Measurements from ENCODE around the gene CPEB4.

CPEB4 gene

DNA sequence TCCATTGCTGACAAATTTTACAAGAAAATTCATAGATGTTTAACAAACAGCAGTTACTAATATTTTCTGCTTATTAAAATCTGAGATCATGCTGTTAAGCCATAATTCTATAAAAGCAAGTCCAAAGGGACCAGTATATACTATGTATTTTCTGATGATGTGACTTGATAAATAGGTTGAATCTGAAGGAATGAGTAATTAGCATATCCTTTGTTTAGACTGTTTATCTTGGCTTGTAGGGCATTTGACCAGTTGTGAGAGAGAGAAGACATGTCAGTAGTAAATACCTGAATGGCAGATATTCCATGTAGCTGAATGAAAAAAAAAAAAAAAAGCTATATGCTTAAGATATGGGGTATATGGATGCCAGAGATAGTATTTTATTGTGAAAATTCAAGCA lies 14.6 kb downstream of the CPEB4 start:
- TF ChIP-seq POLR2AphosphoS5 (IDR thresholded peaks at IDR 0.05; ENCODE audit: low read depth) = no peak
- TF ChIP-seq, protein P1, sequence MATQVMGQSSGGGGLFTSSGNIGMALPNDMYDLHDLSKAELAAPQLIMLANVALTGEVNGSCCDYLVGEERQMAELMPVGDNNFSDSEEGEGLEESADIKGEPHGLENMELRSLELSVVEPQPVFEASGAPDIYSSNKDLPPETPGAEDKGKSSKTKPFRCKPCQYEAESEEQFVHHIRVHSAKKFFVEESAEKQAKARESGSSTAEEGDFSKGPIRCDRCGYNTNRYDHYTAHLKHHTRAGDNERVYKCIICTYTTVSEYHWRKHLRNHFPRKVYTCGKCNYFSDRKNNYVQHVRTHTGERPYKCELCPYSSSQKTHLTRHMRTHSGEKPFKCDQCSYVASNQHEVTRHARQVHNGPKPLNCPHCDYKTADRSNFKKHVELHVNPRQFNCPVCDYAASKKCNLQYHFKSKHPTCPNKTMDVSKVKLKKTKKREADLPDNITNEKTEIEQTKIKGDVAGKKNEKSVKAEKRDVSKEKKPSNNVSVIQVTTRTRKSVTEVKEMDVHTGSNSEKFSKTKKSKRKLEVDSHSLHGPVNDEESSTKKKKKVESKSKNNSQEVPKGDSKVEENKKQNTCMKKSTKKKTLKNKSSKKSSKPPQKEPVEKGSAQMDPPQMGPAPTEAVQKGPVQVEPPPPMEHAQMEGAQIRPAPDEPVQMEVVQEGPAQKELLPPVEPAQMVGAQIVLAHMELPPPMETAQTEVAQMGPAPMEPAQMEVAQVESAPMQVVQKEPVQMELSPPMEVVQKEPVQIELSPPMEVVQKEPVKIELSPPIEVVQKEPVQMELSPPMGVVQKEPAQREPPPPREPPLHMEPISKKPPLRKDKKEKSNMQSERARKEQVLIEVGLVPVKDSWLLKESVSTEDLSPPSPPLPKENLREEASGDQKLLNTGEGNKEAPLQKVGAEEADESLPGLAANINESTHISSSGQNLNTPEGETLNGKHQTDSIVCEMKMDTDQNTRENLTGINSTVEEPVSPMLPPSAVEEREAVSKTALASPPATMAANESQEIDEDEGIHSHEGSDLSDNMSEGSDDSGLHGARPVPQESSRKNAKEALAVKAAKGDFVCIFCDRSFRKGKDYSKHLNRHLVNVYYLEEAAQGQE (IDR thresholded peaks at IDR 0.05; ENCODE audit: insufficient replicate concordance, low read depth) = no peak
- no peak for TF ChIP-seq GABPA (IDR thresholded peaks at IDR 0.05; ENCODE audit: low read depth)
- no peak overlapping the region for H3K4me3 ChIP-seq (replicated peaks; ENCODE audit: insufficient read depth, low read length)
- no peak for DNase-seq (ENCODE audit: low read depth in 1 of 2, low spot score in 1 of 2)
- H3K27me3 ChIP-seq (ENCODE audit: insufficient read depth, poor library complexity, severe bottlenecking) = no peaks in the 10 kb centered on the region
- no peak overlapping the region for H3K27ac ChIP-seq (replicated peaks)

DNA sequence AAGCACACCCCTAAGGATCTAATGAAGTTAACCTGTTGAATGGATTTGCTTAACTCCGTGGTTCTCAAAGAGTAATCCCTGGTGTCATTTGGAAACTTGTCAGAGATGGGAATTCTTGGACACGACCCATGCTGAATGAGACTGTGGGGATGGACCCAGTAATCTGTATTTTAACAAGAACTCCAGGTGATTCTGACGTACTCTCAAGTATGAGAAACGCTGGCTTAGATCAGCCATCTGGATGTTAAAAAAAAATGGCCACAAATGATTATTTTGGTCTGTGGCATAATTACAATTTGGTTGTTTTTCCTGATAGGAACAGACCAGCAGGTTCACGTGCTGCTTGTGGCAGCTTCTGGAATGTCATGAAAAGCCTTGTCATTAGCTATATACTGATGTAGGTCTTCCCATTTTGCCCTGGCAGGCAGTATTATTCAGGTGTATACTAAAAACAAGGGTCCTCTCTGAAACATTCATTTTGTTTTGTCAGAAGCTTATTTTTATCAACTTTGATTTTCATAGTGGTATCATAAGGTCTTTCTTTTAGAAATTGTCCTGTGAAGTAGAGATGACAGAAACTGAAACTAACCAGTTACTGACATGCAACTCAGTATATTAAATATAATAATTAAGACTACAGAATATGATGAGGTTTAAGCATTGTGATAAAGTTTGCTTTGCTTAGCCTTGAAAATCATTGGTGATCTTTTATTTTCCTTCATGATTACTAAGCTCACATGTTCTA lies 15.4 kb downstream of the CPEB4 start:
- no peak for TF ChIP-seq SPI1 (IDR thresholded peaks at IDR 0.05; ENCODE audit: borderline replicate concordance, low read depth)
- TF ChIP-seq POLR2AphosphoS5 (IDR thresholded peaks at IDR 0.05; ENCODE audit: low read depth) = no peak
- TF ChIP-seq, protein P1 (IDR thresholded peaks at IDR 0.05; ENCODE audit: insufficient replicate concordance, low read depth) = no peak
- TF ChIP-seq GABPA (IDR thresholded peaks at IDR 0.05; ENCODE audit: low read depth) = no peak
- TF ChIP-seq, protein P2, sequence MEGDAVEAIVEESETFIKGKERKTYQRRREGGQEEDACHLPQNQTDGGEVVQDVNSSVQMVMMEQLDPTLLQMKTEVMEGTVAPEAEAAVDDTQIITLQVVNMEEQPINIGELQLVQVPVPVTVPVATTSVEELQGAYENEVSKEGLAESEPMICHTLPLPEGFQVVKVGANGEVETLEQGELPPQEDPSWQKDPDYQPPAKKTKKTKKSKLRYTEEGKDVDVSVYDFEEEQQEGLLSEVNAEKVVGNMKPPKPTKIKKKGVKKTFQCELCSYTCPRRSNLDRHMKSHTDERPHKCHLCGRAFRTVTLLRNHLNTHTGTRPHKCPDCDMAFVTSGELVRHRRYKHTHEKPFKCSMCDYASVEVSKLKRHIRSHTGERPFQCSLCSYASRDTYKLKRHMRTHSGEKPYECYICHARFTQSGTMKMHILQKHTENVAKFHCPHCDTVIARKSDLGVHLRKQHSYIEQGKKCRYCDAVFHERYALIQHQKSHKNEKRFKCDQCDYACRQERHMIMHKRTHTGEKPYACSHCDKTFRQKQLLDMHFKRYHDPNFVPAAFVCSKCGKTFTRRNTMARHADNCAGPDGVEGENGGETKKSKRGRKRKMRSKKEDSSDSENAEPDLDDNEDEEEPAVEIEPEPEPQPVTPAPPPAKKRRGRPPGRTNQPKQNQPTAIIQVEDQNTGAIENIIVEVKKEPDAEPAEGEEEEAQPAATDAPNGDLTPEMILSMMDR (IDR thresholded peaks at IDR 0.05; ENCODE audit: insufficient read depth, low read length) = no peak

DNA sequence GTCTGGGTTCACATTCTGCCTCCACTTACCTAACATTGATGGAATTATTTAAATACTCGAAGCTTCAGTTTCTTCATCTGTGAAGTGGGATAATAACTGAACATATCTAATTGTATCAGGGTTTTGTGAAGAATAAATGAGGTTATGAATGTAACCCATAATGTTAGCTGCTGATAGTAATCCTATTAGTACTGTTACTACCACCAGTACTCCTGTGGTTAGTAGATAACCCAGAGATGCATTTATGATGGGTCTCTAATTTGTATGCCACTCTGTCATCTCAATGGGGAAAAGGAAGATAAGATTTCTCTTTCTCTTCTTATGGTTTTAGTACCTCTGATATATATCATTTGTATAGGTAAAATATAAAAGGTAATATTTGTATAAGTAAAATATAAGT lies 16.0 kb downstream of the CPEB4 start:
- TF ChIP-seq POLR2AphosphoS5 (IDR thresholded peaks at IDR 0.05; ENCODE audit: low read depth) (no peak), SPI1 (IDR thresholded peaks at IDR 0.05; ENCODE audit: borderline replicate concordance, low read depth) (no peak), GABPA (IDR thresholded peaks at IDR 0.05; ENCODE audit: low read depth) (no peak)
- TF ChIP-seq, protein P1 (IDR thresholded peaks at IDR 0.05; ENCODE audit: insufficient replicate concordance, low read depth) = no peak
- TF ChIP-seq, protein P2 (IDR thresholded peaks at IDR 0.05; ENCODE audit: insufficient read depth, low read length) = no peak
- Histone ChIP-seq H3K27me3 (ENCODE audit: insufficient read depth, poor library complexity, severe bottlenecking) (no peaks in the 10 kb centered on the region), H3K4me3 (replicated peaks; ENCODE audit: insufficient read depth, low read length) (no peak overlapping the region), H3K27ac (replicated peaks) (no peak overlapping the region)
- no peak for DNase-seq (ENCODE audit: low read depth in 1 of 2, low spot score in 1 of 2)

More for the DNA sequence above, 15.4 kb downstream of the CPEB4 start:
- Histone ChIP-seq H3K27ac (replicated peaks) (no peak overlapping the region), H3K4me3 (replicated peaks; ENCODE audit: insufficient read depth, low read length) (no peak overlapping the region), H3K27me3 (ENCODE audit: insufficient read depth, poor library complexity, severe bottlenecking) (no peaks in the 10 kb centered on the region)
- DNase-seq (ENCODE audit: low read depth in 1 of 2, low spot score in 1 of 2) = no peak

All from HL-60 (cell line).